Type B pancreatic cell (in vitro differentiated cells): ENCODE results near the gene MSH3. TPM values are rescaled to one million over a fixed set of nuclear protein-coding genes. Genes with fewer than 3 reads are reported as not detected.

ENCODE experiments used
- DNase-seq: peaks from one replicate; pipeline ENCODE4 v3.0.0; 2021; ENCODE audit warnings: mixed read lengths; ENCODE audit not compliant: unreplicated experiment; ENCODE audit errors: extremely low spot score
- H3K27ac Mint-ChIP-seq: 2 replicates; pipeline ENCODE4 v1.8.0; 2021; ENCODE audit warnings: mild to moderate bottlenecking, mixed read lengths
- H3K27me3 Mint-ChIP-seq: 2 replicates; pipeline ENCODE4 v1.8.0; 2021; ENCODE audit warnings: mixed read lengths
- H3K36me3 Mint-ChIP-seq: 2 replicates; pipeline ENCODE4 v1.8.0; 2021; ENCODE audit warnings: mixed read lengths
- H3K4me1 Mint-ChIP-seq: one replicate; pipeline ENCODE4 v1.8.0; 2021; ENCODE audit warnings: mixed read lengths; ENCODE audit not compliant: unreplicated experiment
- H3K4me3 Mint-ChIP-seq: 2 replicates; pipeline ENCODE4 v1.8.0; 2021; ENCODE audit warnings: mild to moderate bottlenecking, mixed read lengths
- H3K9me3 Mint-ChIP-seq: 2 replicates; pipeline ENCODE4 v1.8.0; 2021; ENCODE audit warnings: mixed read lengths
- CTCF ChIP-seq: fragments of 200-600 bp; sonication (generic); conservative IDR thresholded peaks from 2 replicates; pipeline ENCODE4 v1.5.0; 2021; ENCODE audit warnings: antibody characterized with exemption, mild to moderate bottlenecking
- total RNA-seq: library from RNA; stranded (reverse); gene quantifications from 2 replicates; pipeline ENCODE4 v1.2.1, GENCODE V29; 2021; ENCODE audit warnings: low replicate concordance

The MSH3 gene
- total RNA-seq, 1 donor from 2014 or later: 13.9 TPM

GRCh38 chr5:80641353-80641752, 13.1 kb upstream of the MSH3 start:
- Mint-ChIP-seq H3K36me3 (peaks cover 60% of the 10 kb centered on the region), H3K4me1 (peaks cover 8% of the 10 kb centered on the region), H3K27ac (peak overlapping the region; percentile 65), H3K9me3 (peaks cover 9% of the 10 kb centered on the region), H3K4me3 (peak overlapping the region; percentile 27), H3K27me3 (no peaks in the 10 kb centered on the region)
- no peak for TF ChIP-seq CTCF
- no peak for DNase-seq

GRCh38 chr5:80644900-80645299, 9.6 kb upstream of the MSH3 start:
- TF ChIP-seq CTCF: no peak
- H3K4me1 Mint-ChIP-seq: peaks cover 8% of the 10 kb centered on the region
- no peak overlapping the region for H3K27ac Mint-ChIP-seq
- peaks cover 9% of the 10 kb centered on the region for H3K9me3 Mint-ChIP-seq
- no peak for DNase-seq
- no peaks in the 10 kb centered on the region for H3K27me3 Mint-ChIP-seq
- H3K4me3 Mint-ChIP-seq: no peak overlapping the region
- peaks cover 54% of the 10 kb centered on the region for H3K36me3 Mint-ChIP-seq

- H3K27ac Mint-ChIP-seq: no peak overlapping the region
- H3K4me3 Mint-ChIP-seq: no peak overlapping the region
- H3K27me3 Mint-ChIP-seq: no peaks in the 10 kb centered on the region
- no peak for DNase-seq
- peaks cover 42% of the 10 kb centered on the region for H3K36me3 Mint-ChIP-seq
- TF ChIP-seq CTCF: no peak
- peaks cover 4% of the 10 kb centered on the region for H3K4me1 Mint-ChIP-seq
- H3K9me3 Mint-ChIP-seq: peaks cover 4% of the 10 kb centered on the region
Measured at GRCh38 chr5:80646926-80647325, 7.5 kb upstream of the MSH3 start.

- peaks cover 26% of the 10 kb centered on the region for H3K4me1 Mint-ChIP-seq
- H3K36me3 Mint-ChIP-seq: peaks cover 18% of the 10 kb centered on the region
- TF ChIP-seq CTCF: no peak
- no peaks in the 10 kb centered on the region for H3K27me3 Mint-ChIP-seq
- DNase-seq: no peak
- peak overlapping the region; percentile 76 for H3K4me3 Mint-ChIP-seq
- peak overlapping the region; percentile 0 for H3K27ac Mint-ChIP-seq
- H3K9me3 Mint-ChIP-seq: no peaks in the 10 kb centered on the region
Measured at GRCh38 chr5:80653502-80653901, 950 bp upstream of the MSH3 start.

- Mint-ChIP-seq H3K4me1 (peaks cover 26% of the 10 kb centered on the region), H3K27ac (peak overlapping the region; percentile 0), H3K4me3 (peak overlapping the region; percentile 76), H3K36me3 (peaks cover 16% of the 10 kb centered on the region), H3K9me3 (no peaks in the 10 kb centered on the region), H3K27me3 (no peaks in the 10 kb centered on the region)
- no peak for DNase-seq
- no peak for TF ChIP-seq CTCF
Measured at GRCh38 chr5:80654054-80654390, 430 bp upstream of the MSH3 start.

- DNase-seq: no peak
- no peaks in the 10 kb centered on the region for H3K9me3 Mint-ChIP-seq
- no peaks in the 10 kb centered on the region for H3K27me3 Mint-ChIP-seq
- peak overlapping the region; percentile 95 for H3K4me3 Mint-ChIP-seq
- H3K36me3 Mint-ChIP-seq: peaks cover 24% of the 10 kb centered on the region
- no peak for TF ChIP-seq CTCF
- peak overlapping the region; percentile 86 for H3K27ac Mint-ChIP-seq
- peaks cover 26% of the 10 kb centered on the region for H3K4me1 Mint-ChIP-seq
Measured at GRCh38 chr5:80655231-80655774, 851 bp downstream of the MSH3 start.
